Hypothalamus (tissue), 51 donors: ENCODE measurements around the gene TNFSF4.
"Not testable (repeated sequence)": the region's sequence is repeated elsewhere in the genome, so short reads cannot be mapped to it uniquely, and the experiment has no call there.

Experiments used
- DNase-seq, 51 donors: peaks; one replicate each; lab custom pipeline; 2025; lab: John Stamatoyannopoulos, UW

The TNFSF4 gene

DNA sequence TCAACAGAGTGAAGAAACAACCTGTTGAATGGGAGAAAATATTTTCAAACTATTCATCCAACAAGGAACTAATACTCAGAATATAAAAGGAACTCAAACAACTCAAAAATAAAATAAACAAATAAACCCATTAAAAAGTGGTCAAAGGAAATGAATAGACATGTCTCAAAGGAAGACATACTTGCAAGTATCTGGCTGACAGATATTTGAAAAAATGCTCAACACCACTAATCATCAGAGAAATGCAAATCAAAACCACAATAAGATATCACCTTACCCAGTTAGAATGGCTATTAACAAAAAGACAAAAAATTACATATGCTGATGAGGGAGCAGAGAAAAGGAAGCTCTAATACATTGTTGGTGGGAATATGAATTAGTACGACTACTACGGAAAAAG, 38.2 kb downstream of the TNFSF4 start:
- no peak for DNase-seq

DNA sequence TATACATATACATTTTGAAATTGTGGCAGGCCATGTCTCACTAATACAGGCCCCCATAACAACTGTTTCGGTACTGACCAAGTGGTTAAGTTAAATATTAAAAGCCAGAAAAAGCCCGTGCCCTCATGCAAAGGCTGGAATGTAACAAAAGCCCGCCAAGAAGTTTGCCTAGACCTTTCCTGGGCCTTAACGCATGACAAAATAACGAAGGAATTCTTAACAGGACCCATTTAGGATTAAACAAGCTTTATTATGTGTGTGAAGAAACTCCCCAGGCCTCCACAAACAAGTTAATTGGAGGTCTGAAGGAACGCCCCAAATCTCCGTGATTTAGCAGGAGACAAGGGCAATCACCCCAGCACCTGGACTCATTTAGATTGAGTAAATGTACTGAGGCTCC, 42.4 kb downstream of the TNFSF4 start:
- no peak for DNase-seq

DNA sequence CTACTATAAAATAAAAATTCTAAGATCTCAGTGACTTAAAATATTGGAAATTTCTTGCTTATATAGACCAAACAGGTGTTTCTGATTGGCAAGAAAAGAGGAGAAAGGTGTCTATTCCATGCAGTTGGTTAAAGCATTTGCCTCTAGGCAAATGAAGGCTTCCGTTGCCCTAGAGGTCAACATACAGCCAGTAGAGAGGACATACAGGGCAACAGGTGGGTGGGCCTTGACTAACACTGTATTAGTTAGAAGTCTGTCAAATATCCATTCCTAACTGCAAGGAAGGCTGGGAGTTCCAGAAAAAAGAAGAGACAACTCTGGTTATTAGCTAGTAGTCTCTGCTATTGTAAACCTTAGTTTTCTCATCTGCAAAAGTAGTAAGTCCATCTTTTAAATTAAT, 43.0 kb downstream of the TNFSF4 start:
- DNase-seq = no peak

DNA sequence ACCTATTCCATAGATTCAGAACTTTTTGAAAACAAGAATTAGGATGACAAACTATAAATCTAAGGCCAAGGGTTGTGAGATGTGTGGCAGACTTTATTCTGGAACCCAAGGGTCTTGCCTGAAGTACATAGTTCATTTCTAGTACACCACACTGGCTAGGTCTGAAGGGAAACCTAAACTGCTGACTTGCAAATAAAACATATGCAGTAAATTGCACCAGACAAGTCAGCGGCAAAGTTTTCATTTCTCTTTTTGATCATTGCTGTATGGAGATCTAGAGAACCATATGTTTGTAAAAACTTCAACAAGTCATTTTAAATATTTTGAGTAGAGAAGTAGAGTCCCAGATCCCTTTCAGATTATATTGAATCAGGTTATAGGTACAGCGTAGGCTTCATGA, 43.9 kb downstream of the TNFSF4 start:
- DNase-seq = no peak

DNA sequence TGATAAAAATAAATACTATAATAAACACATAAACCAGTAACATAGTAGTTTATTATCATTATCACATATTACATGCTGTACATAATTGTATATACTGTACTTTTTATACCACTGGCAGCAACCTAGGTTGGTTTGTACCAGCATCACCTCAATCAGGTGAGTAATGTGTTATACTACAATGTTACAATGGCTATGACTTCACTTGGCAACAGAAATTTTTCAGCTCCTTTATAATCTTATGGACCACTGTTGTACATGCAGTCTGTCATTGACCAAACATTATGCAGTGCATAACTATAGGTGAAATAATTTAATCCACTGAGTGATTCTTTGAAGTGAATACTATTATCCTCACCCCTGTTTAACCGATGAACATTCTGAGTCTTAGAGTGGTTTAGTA, 44.5 kb downstream of the TNFSF4 start:
- DNase-seq = no peak

DNA sequence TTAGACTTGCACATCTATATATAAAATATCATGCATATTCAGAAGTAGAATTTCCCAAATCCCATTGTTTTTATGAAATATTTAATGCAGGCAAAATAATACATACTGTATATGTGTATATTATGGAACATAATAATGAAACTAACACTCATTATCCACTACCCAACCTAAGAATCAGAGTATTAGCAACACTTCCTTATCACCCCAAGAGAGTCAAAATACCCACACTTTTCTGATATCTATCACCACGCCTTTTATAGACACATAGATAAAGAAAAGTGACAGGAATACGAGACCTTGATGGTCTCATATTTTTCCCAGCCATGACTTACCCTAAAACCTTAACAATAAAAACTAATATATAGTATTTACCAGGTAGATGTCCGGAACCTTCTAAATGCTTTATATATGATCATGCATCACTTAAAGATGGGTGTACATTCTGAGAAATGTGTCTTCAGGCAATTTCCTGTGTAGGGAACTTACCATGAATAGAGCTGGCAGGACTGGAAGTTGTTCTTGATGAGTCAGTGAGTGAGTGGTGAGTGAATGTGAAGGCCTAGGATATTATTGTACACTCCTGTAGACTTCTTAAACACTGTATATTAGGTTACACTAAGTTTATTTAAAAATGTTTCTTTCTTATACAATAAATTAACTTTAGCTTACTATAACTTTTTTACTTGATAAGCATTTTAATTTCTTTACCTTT, 45.5 kb downstream of the TNFSF4 start:
- DNase-seq = no peak

DNA sequence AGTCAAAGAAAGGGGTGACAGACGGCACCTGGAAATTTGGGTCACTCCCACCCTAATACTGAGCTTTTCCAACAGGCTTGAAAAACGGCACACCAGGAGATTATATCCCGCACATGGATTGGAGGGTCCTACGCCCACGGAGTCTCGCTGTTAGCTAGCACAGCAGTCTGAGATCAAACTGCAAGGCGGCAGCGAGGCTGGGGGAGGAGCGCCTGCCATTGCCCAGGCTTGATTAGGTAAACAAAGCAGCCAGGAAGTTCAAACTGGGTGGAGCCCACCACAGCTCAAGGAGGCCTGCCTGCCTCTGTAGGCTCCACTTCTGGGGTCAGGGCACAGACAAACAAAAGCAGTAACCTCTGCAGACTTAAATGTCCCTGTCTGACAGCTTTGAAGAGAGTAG, 53.2 kb downstream of the TNFSF4 start:
- DNase-seq = not testable (repeated sequence)

DNA sequence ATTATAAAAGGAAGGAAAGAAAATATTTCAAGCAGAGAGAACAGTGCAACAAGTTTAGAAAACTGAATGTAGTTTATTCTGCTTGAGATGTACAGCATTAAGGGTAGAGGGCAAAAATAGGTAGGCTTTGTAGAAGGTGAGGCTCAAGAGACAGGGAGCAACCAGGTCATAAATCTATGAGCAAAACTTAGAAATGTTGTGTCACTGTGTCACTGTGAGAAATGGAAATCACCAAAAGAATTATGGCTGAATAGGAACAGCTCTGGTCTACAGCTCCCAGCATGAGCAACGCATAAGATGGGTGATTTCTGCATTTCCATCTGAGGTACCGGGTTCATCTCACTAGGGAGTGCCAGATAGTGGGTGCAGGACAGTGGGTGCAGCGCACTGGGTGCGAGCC, 53.6 kb downstream of the TNFSF4 start:
- DNase-seq = no peak

DNA sequence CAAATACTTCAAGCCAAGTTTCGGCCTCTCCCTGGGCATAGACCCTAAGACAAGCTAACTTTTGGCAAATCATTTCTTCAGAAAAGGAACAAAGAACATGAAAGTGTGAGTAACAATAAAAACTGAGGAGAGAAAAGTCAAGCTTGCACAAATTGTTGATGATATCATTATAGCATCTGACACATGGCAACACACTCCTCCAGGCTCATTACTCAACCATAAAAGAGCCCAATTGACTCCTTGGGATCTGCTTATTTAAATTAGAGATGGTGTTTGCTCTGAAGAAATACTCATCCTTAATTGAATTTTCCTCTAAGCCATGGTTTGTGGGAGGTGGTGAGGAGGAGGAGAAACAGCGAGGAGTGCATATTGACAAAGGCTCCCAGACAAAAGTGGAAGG, 54.5 kb downstream of the TNFSF4 start:
- no peak for DNase-seq

DNA sequence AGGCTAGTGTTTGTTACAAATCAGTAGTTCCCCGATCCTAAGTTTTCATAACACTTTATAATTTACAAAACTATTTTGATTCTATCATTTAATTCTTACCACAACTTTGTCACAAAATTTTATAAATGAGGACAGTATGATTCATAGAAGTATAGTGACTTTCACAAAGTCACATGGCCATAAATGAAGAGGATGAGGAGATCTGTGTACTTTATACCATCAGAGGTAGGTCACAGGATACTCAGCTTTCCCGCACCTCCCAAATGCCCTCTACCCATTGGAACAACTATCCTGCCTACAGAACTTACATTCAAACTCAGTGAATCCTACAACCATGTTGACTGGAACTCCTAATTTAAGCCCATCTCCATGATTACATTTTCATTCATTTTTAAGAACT, 56.3 kb downstream of the TNFSF4 start:
- no peak for DNase-seq

DNA sequence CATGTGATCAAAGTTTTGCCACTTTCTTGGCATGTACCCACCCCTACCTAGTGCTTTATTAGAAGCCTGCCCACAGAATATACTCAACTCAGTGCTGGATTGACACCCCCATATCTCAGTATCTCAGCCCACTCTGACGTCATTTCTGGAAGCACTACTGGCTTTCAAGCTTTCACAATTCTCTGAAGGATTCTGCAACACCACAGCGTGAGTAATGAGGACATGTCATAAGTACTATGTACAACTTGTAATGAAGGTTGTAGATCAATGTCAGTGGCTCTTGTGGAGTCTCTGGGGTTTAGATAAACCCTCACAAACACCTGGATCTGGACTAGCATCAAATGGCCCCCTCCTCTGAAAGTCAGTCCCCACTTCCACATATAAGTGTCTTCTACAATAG, 57.2 kb downstream of the TNFSF4 start:
- DNase-seq = no peak

DNA sequence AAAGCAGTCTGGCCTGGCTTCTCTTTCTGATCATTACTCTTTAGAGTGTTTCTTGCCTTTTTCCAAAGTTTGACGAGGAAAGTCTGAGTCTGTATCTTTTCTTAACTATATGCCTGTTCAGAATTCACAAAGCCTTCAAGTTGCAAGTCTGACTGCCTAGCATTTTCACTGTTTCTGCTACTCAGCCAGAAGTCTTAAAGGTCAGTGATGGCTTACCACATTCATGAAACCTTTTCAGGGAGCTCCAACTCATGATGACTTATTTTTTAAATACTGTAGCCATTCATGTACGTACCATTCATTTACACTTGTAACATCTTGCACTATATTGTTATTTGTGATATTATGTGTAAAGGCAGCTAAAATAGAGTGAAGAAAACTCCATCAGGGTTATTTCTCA, 58.2 kb downstream of the TNFSF4 start:
- no peak for DNase-seq

DNA sequence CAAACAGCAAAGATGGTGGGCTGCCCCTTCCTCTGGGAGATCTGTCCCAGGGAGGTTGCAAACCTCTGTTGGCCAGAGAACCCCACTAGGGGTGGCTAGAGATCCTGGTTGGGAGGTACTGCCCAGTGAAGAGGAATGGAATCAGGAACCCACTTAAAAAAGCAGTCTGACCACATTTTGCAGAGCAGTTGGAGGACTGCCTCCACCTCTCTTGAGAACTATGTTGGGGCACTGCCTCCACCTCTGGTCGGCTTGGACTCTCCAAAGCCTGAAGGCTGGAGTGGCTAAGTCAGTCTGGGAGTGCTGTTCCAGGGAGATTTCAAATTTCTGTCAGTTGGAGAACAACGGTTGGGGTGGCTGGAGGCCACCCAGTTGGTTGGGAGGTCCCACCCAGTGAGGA, 58.6 kb downstream of the TNFSF4 start:
- DNase-seq = no peak

DNA sequence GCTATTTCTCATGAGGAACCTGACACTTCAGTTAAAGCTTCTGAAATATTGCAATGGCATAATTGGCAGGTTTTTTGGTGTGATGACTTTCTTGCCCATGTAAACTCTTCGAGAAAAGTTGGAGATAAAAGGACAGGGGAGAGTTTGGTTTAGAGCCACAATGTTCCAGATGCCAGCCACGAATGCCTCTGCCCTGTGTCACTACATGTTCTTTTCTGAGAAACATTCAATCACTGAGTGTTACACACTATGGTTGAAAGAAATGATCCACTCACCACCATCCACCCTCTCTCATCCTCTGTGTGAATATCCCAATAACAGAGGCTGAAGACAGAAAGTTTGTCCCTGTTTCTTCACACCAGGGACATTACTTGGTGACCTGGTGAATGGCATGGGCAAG, 66.4 kb downstream of the TNFSF4 start:
- no peak for DNase-seq

DNA sequence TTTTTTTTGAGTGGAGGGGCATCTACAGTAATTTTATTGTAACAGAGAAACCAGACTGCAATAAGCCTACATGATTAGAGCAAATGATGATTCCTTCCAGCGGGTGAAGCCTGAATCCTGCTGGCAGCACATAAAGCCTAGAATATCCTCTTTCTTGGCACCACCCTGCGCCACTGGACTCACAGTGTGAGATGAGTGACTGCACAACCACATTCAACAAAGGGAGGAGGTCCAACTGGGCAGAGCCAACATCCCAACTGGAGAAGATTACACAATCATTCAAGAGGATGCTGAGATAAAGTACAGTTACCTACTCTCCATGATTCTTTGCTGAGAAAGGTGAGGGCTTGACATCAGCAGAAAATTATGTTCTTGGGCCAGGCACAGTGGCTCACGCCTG, 67.4 kb downstream of the TNFSF4 start:
- DNase-seq = no peak

DNA sequence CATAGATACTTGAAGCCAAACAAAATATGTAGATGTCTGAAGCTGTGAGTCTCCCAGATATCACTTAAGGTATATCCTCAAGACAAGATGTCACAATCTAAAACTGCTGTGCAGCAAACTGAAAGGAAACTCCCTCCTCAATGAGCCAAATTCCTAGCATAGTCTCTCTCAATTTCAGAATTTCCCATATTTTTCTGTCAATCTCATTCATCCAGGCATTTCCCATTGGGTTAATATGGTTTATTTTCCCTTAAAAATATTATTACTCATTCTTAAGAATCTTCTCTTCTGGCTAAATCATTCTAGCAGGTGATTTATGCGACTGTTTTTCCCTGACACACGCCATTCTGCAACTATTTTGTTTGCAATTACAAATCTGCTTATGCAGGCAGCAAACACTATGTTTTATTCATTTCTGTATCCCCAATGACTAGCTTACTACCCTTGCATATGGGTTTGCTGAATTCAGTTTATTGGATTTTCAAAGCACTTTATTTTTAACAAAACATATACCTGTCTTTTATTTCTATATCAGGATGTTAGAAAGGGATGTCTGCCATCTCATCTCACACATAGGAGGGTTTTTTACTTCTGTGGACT, 69.9 kb downstream of the TNFSF4 start:
- no peak for DNase-seq

DNA sequence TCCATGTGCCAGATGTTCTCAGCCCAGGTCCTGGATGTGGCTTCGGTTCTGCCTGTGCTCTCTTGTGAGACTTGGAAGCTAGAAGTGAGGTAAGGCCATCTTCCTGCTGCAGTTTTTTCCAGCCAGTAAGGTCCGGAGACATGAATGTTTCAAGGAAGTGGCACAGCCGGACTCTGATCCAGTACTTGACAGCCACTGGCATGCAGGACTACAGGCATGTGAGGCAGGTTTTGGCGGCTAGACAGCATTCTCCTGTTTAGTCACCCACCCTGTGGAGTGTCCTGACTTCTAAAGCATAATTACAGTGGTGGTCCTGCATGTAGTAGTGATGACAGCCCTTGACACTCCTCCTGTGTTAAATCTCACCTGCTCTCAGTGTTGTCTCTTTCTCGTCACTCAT, 72.3 kb downstream of the TNFSF4 start:
- DNase-seq = no peak

DNA sequence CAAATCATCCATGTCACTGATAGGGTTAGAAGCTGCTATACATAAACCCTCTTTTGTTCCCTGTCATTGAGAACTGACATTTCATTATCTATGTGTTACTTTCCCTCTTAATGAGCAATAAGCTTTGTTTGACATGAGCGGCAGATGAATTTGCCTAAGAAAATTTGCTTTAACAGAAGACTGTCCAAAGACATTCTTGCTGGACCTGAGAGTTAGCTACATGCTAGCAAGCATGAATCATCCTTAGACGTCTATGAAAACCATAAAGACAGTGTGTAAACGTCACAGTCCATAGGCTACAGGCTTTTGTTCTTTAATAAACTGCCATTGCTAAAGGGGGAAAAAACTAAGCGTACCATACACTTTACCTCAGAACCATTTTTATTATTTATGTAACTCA, 73.1 kb downstream of the TNFSF4 start:
- DNase-seq = no peak
